GM18505 (cell line): Measurements from ENCODE around the gene ZNF511.

Experiments
- ATAC-seq: cut with Tn5 transposase; IDR thresholded peaks from one replicate; pipeline ENCODE4 v1.9.1; 2021; ENCODE audit not compliant: unreplicated experiment
- POLR2A ChIP-seq: IDR thresholded peaks from 4 replicates; pipeline ENCODE4 v1.6.1; 2011; ENCODE audit warnings: borderline replicate concordance; ENCODE audit not compliant: insufficient read depth, insufficient read length; ENCODE audit errors: extremely low read depth

The ZNF511 gene

DNA sequence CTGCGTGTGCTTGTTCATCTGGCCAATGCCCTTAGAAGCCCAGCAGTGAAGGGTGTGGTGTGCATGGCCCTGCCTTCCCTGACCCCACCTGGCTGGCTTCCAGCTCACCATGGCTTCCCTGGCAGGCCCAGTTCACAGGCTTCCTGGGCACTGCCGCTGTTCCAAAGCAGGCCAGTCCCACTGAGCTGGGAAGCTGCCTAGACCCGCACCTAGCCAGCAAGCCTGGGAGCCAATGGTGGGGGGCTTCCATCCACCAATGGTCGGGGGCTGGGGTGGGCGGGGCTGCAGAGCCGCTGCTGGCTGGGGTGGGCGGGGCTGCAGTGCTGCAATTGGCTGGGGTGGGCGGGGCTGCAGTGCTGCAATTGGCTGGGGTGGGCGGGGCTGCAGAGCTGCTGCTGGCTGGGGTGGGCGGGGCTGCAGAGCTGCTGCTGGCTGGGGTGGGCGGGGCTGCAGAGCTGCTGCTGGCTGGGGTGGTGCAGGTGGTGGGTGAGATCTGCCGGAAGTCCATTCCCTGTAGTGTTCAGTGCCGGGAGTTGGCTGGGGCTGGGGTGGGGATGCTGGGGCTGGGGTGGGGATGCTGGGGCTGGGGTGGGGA, 15.6 kb downstream of the ZNF511 start:
- ATAC-seq, result no peak
- TF ChIP-seq POLR2A, result no peak

DNA sequence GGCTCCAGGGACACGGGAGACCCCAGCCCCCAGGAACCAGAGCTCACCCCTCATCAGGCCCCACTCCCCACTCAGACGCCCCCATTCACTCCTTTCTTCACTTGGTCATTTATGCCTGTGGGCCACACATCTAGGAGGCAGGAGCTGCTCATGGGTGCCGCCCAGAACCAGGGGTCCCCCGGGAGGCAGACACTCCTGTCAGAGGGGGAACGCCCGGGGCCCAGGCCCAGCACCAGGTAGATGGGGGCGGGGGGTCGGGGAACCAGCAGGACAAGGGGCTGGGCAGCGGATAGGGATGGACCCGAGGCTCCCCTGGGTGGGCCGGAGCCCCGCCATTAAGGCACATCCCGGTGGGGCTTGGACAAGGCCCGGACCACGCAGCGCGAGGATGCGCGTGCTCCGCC, 16.1 kb downstream of the ZNF511 start:
- TF ChIP-seq POLR2A, result no peak
- ATAC-seq, result no peak

DNA sequence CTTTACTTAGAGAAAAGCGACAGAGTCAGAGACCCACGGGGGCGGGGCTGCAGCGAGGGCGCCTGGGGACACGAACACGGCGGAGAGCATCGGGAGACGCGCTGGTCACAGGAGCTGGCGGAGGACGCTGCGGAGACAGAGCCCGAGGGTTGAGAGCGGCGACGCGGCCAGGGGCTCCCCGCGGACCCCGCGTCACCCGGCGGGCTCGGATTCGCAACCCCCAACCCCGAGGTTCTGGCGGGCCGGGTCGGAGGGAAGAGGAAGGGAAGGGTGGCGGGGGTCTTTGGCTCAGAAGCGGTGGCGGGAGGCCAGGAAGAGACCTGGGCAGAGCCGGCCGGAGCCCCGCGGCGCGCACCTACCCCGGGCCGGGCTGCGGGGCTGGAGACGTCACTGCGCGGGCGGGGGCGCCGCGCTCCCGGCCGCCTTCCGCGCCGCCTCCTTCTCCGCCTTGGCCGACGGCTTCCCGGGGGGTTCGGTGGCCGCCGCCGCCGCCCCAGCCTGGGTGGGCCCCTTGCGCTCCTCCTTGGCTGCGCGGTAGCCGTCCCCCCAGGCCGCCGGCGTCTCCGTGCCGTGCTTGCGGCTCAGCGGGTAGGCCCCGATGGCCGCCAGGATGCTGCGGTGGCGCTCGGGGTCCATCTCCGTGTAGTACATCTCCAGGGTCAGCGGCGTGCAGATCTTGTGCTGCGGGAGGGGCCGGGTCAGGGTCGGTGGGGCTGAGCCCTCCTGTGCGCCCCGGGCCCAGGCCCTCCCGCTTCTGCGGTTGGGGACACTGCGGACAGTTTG, 16.9 kb downstream of the ZNF511 start:
- ATAC-seq, result no peak
- TF ChIP-seq POLR2A, result no peak

DNA sequence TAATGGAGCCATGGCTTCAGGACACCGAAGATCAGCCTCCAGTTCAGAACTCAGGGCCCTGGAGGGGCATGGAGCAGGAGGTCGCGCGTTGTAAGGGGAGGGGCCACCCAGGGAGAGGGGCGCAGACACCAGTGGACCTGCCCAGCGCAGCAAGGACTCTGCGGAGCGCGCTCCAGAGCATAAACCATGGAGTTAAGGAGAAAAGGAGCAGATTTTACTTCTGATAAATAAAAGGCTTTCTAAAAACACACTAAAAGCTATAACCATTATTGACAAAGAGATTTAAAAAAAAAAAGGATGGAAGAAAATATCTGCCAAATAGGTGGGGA, 17.5 kb downstream of the ZNF511 start:
- TF ChIP-seq POLR2A, result no peak
- no peak for ATAC-seq

DNA sequence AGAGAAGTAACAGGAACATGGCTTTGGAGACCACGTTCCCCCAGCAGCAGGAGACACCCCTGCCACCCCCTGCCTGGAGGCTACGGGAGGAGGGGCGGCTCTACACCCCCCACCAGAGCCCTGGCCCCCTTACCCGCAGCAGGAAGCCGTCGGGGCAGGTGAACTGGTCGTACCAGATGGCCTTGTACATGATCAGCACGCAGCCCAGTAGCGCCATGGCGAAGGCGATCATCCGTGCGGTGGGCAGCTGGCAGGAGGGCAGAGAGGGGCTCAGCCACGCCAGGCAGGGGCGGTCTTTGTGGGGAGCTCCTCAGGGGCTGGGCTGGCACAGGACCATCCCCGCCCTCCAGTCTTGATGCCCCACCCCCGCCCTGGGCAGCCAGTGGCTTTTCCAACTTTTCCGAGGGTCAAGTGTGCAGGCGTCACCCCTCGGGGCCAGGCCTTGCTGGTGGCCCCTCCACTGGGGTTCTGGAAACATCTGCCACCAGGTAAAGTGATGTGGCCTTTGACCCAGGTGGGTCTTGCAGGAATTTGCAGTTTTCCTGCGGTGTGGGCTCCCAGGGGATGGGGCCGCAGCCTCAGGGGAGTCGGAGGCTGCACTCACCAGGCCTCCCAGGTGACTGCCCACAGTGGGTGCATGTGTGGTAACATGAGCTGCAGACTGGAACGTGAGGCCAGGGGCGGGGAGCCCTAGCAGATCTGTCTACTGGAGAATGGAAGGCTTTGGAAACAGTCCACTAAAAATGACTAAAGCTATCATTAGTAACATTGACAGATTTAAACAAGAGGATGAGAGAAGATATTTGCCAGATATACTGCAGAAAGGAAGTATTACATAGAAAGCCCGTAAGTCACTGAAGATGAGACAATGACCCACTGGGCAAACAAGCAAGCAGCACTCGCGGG, 18.3 kb downstream of the ZNF511 start:
- no peak for TF ChIP-seq POLR2A
- no peak for ATAC-seq

DNA sequence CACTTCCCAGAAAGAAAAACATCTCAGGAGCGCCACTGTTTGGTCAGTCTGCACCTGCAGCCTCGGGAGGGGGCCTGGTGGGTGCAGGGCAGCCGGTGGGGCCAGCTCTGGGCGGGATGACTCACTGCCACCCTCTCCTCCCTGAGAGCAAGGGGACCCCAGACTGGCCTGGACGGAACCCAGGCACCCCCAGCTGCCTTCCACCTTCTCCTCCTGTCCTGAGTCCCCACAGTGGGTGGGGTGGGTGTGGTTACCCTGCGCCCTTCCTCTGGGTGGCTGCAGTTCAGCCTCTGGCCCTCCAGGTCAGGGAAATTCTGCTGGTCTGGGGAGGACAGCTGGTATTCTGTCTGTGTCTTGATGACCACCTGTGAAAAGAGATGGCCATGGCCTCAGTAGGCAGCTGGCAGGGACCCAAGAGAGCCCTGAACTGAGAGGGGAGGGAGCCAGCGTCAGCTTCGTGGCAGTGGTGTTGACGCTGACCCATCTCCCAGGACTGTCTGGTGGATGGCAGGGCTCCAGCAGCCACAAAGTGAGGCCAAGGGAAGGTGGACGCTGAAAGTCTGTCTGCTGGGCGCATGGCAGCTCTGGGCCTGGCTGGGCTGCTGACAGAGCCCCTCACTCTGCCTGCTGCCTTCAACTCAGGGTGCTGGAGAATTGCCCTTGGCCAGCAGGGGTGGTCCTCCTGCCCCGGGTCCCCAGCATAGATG, 19.1 kb downstream of the ZNF511 start:
- no peak for TF ChIP-seq POLR2A
- no peak for ATAC-seq

DNA sequence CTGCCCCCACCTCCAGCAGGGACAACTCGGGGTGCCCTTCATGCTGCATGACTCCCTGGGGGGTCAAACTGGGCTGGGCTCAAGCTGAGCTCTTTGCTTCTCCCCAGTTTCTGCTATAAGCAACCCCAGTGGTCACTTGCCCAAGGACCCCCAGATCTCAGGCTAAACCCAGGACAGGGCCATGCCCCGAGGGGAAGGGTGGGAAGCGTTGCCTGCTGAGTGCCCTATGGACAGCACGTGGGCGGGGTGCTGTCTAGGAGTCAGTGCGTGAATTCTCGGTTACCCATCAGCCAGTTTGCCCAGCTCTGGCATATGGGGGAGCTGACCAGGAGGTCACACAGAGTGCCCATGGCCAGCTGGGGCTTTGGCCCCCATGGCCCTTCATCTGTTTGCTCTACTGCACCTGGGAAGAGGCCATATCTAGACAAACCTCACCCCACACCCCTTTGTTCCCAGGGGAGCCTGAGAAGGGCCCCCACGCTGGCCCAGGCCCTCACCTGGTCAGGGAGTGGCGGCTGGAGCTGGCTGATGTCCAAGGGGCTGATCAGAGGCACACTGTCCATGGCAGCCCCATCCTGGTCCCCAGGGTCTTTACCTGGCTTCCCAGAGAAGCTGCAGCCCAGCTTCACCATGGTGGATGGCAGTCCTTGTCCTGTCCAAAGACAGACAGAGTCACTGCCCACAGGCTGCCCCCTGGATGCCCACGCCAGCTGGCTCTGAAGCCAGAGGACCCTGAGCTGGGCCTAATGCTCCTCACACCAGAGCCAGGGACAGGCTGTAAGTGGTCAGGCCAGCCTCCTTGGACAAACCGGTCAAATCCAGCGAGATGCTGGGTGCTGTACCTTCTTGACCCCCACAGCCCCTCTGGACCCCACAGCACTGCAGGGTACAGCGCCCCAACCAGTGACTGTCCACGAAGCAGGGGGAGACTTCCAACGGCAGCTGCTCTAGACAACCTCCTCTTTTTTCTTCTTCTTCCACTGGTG, 19.9 kb downstream of the ZNF511 start:
- no peak for TF ChIP-seq POLR2A
- no peak for ATAC-seq

DNA sequence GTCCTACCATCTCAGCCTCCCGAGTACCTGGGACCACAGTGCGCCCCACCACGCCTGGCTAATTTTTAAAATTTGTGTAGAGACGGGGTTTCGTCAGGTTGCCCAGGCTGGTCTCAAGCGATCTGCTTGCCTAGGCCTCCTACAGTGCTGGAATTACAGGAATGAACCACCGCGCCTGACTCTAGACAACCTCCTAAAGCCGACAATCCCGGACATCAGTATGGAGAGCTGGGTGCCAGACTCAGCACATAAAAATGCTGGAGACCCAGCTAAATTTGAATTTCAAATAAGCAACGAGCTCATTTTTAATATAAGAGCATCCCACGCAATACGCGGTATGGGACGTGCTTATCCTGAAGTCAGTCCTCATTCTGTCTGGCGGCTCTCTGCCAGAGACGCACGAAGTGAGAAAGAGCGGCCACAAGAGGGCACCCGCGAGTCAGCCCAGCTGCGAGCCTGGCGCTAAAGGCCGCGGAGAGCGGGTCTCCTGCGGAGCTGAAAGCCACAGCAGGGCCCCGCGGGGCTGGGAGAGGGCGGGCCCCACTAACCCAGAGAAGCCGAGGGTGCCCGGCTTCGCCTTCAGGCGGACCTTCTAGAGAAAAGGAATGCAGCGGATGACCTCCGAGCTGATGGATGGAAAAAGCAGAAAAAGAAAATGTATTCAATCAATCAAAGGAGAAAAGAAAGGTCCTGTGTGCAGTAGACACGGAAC, 20.9 kb downstream of the ZNF511 start:
- TF ChIP-seq POLR2A, result no peak
- peak; percentile 81 for ATAC-seq

DNA sequence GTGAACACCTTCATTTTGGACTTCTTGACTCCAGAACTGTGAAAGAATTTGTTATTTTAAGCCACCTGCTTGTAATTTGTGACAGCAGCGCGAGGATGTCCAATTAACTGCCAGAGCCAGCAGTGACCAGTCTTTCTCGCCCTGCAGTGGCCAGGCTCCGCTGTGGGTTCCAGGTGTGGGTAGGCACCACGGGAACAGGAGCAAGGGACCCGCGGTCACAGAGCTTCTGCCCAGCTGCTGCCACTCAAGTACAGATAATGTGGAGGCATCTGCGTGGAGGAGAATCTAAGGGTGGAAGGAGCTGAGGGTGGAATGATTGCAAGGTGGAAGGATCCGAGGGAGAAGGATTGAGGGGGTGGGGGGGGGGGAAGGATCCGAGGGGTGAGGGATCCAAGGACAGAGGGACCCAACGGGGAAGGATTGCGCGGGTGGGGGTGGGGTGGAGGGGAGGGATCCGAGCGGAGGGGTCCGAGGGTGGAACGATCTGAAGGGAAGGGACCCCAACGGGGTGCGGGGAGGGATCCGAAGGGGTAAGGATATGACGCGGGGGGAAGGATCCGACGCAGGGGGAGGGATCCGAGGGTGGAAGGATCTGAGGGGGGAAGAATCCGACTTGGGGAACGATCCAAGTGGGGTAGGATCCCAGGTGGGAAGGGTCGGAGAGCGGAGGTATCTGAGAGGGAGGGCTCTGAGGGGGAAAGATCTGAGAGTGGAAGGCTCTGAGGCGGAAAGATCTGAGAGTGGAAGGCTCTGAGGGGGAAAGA, 24.4 kb downstream of the ZNF511 start:
- no peak for ATAC-seq
- TF ChIP-seq POLR2A, result no peak

DNA sequence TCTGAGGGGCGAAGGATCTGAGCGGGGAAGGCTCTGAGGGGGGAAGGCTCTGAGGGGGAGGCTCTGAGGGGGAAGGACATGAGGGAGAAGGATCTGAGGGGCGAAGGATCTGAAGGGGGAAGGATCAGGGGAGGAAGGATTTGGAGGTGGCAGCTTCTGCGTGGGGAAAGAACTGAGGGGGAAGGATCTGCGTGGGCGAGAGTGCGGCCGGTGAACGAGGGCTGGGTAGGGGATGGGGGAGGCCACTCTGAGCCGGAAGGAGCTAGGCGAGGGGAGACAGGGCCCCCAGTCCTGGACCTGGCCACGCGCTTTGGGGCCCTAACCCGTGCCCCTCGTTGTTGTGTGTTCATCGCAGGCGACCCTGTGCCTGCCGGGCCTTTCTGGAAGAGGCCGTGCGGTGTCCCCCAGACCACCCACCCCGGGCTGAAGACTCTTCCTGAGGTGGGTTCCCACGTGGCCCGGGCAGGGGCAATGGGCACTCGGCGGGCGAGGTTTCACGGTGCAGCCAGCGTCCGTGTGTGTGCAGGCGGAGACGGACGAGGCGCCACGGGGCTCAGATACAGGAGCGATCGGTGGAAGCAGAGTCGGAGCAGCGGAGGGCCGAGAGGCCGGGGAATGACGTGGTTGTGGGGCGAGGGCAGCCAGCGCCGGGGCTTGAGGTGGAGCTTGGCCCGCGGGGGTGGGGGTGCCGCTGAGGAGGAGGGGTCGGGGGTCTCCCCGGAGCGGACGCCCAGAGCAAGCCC, 26.0 kb downstream of the ZNF511 start:
- no peak for TF ChIP-seq POLR2A
- no peak for ATAC-seq
